Stimulated activated CD4-positive, alpha-beta T cell treated with anti-CD3 and anti-CD28 coated beads, TNF-alpha, amount 100 ng/mL, for 1 hour (primary cell): ENCODE results near the gene TRIM6.
"Not testable (repeated sequence)": the region's sequence is repeated elsewhere in the genome, so short reads cannot be mapped to it uniquely, and the experiment has no call there.

Experiments
- DNase-seq, 3 donors: peaks; one replicate each; pipeline ENCODE4 v3.0.0-alpha.2; 2020; ENCODE audit warnings: low read depth in 3 of 3, low spot score in 1 of 3

The TRIM6 gene, protein sequence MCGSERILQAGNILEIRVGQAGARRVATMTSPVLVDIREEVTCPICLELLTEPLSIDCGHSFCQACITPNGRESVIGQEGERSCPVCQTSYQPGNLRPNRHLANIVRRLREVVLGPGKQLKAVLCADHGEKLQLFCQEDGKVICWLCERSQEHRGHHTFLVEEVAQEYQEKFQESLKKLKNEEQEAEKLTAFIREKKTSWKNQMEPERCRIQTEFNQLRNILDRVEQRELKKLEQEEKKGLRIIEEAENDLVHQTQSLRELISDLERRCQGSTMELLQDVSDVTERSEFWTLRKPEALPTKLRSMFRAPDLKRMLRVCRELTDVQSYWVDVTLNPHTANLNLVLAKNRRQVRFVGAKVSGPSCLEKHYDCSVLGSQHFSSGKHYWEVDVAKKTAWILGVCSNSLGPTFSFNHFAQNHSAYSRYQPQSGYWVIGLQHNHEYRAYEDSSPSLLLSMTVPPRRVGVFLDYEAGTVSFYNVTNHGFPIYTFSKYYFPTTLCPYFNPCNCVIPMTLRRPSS

DNA sequence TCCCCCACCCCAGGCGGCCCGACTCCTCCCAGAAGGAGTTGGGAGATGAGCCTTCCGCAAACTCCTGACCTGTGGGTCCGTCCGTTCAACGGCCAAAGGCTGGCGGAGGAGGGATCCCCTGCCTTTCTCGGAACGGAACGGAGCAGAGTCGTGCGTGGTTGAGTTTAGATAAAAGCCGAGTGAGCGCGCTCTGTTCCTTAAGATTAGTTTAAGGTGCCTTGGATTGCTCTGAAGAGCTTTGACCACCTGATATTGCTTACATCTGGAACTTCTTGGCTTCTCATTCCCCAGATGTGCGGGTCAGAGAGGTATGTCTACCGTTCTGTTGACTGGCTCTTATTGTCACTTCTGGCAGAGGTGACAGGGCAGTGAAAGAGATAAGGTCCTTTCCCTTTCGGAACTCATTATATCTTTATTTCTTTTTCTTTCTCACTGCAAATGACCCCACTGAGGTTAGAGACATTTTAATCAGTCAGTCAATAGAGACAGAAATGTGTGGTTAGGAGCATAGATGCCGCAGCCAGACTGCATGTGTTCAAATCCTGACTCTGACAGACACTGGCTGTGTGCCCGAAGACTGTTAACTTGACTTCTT, at the start of gene TRIM6:
TRIM6 (plus strand) TSS at position 31 of the 595 bp plus-strand sequence; CDS start at position 292, 261 bp downstream.
- DNase-seq: peak in 1 of 3 donors; percentile 2

DNA sequence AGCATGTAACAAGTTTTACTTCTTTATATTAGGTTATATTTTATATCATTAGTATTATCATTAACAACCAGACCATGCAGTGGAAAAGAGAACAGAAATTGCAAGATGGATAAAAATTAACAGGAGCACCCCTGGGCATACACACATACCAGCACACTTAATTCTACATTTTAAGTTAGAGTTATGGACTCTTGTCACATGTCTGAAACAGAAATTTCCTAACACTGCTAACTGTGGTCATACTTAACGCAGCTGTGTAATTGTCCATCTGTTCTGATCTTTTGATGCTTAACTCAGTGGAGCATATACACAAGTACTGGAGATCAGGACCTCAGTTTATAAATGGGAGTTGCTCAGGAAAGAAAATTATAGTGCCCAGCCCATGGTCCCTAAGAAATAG, 48.5 kb upstream of the TRIM6 start:
- no peak for DNase-seq

GRCh38 chr11:5548440-5548839, 48.0 kb upstream of the TRIM6 start, which contains the start of gene OR52H1:
OR52H1 (minus strand) TSS chr11:5548540; CDS start chr11:5545505, 3,035 bp downstream.
- no peak for DNase-seq

GRCh38 chr11:5550440-5551095, 45.9 kb upstream of the TRIM6 start:
- DNase-seq: no peak

DNA sequence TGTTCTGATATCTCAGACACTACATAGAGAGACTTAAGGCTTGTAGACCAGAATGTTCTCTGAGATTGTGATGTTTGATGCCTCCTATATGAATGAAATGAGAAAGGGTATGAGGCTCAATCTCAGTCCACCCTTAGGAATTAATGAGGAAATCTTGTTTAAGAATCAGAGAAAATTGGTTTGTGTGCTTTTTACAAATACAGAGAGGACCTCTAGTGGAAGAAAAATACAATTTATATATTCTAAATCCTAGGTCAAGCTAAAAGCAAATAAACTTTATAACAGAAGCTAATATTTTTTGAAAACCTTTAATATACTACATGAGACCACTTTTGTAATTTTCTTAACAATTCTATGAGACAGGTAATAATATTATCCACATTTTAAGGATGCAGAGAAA, 43.1 kb upstream of the TRIM6 start:
- DNase-seq: no peak

GRCh38 chr11:5556596-5557188, 39.7 kb upstream of the TRIM6 start:
- DNase-seq: no peak

GRCh38 chr11:5557751-5558150, 38.7 kb upstream of the TRIM6 start:
- DNase-seq: no peak

DNA sequence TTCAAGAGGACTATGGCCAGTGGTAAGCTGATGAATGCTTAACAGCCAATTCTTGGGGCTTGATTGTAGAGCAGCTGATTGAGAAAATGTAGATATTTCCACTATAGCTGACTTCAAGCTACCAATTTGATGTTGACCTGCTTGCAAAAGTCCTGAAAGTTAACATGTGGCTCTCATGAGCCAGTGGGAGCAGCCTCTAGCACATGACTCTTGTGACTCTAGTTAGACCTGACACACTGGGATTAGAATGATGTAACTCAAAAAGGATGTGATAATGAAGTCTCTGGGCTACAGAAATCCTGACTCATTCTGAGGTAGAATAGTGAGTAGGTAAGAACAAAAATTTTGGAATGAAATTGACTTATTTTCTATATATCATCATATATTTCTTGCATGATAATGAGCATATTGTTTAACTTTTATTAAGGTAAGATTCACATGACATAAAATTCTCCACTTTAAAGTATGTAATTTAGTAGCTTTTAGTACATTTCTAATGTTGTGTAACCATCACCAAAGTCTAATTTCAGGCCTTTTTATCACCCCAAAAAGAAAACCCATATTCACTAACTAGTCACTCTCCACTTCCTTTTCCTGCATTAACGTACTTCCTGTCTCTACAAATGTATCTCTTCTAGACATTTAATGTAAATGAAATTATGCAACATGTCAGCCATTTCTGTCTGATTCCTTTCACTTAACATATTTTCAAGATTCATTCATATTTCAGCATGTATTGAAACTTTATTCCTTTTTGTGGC, 32.0 kb upstream of the TRIM6 start:
- DNase-seq: no peak

- no peak for DNase-seq
These were observed 21.8 kb upstream of the TRIM6 start for GRCh38 chr11:5574654-5575053.

DNA sequence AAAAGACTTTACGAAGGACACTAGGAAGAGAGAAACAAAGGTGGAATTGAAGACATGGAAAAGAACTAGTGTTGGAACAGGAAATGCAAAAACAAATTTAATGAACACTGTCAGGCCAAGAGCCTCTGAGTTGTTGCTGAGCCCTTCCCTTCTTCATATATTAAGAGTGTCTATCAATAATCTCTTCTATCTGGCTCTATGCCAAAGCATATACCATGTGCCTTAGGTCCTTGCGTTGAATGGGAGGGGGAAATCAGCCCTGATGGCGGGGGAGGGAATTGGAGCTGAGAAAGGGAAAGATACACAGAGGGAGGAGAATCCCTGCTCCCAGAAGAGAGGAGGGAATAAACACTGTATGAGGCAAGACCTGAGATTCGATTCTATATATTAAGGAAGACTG, 21.3 kb upstream of the TRIM6 start:
- no peak for DNase-seq

- DNase-seq: no peak
These were observed 19.3 kb upstream of the TRIM6 start for GRCh38 chr11:5577101-5577500.

DNA sequence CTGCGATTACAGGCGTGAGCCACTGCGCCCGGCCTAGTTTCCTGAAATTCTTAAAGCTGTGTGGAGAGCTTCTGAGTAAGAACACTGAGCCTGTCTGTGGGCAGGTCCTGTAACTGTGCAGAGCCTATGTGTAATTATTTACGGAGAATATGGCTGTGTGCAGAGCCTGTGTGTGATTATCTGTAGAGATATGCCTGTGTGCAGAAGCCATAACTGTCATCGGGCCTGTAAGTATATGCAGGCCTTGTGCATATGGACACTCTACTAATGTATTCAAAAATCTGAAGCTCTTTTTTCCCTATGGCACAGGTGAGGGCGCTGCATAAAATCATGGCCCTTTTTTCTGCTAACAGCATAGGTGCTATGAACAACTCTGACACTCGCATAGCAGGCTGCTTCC, 15.9 kb upstream of the TRIM6 start, which contains the start of gene OR52B6:
OR52B6 (plus strand) TSS at position 301 of the 400 bp plus-strand sequence; CDS start at position 301, 0 bp downstream.
- DNase-seq: no peak

GRCh38 chr11:5581014-5581413, 15.4 kb upstream of the TRIM6 start:
- no peak for DNase-seq

- DNase-seq: not testable (repeated sequence)
These were observed 12.0 kb upstream of the TRIM6 start for GRCh38 chr11:5584458-5584857.

DNA sequence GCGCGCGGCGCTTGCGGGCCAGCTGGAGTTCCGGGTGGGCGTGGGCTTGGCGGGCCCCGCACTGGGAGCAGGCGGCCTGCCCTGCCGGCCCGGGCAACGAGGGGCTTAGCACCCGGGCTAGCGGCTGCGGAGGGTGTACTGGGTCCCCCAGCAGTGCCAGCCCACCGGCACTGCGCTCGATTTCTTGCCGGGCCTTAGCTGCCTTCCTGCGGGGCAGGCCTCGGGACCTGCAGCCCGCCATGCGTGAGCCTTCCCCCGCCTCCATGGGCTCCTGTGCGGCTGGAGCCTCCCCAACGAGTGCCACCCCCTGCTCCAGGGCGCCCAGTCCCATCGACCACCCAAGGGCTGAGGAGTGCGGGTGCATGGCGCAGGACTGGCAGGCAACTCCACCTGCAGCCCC, 6.5 kb upstream of the TRIM6 start:
- DNase-seq: not testable (repeated sequence)

DNA sequence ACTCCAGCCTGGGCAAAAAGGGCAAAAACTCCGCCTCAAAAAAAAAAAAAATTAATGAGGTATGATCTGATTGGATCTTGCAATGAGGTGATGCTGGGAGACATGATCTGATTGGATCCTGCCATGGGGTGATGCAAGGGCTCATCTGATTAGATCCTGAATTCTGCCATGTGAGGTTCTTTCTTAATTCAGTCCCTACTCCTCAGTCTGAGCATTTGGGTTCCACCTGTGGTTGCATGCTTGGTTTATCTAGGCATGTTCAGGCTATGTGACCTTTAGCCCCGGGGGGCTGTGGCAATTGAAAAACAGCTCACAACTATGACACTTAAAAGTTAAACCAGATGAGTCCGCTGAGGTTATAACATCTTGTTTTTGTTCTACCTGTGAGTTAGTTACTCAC, 4.8 kb upstream of the TRIM6 start:
- no peak for DNase-seq

DNA sequence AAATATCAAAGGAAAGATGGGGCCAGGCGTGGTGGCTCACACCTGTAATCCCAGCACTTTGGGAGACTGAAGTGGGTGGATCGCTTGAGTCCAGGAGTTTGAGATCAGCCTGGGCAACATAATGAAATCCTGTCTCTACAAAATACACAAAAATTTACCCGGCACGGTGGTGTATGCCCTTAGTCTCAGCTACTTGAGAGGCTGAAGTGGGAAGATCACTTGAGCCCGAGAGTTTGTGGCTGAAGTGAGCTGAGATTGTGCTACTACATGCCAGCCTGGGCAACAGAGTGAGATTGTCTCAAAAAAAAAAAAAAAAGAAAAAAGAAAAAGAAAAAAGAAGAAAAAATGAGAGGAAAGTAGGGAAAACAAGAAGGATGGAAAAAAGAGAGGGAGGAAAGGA, 3.8 kb upstream of the TRIM6 start:
- no peak for DNase-seq

DNA sequence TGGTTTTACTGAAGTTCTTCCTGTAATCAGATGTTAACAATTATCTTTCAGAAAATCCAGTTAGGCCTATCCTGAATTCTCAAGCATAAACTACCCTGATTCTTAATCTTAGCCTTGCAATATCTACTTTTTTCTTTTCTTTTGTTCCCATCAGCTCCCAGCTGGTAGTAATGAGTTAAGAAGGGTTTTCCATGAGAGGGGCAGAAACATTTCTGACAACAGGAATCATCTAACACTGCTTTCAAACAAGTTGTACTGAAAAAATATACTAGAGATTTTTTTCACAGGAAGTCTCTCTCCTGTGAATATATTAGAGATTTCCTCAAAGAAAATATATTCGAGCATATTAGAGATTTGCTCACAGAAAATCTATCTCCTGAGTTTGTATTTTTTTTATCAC, 3.3 kb upstream of the TRIM6 start:
- no peak for DNase-seq

DNA sequence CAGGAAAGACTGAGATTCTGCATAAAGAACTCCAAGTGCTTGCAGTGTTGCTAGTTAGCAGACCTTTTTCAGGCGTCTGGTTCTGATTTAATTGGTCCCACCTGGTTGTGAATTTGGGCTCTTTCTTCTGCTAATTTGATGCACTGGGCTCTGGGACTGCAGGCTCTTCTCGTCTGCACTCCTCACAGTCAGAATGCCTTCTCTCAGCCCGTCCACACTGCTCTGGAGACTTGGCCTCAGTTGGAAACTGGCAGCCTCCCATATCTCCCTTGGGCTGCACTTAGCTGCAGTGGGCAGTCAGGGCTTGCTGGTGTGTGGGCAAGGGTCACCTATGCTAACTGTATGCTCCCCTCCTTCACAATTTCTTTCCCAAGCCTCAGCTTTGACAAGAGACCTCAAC, 1.5 kb downstream of the TRIM6 start:
- DNase-seq: no peak

DNA sequence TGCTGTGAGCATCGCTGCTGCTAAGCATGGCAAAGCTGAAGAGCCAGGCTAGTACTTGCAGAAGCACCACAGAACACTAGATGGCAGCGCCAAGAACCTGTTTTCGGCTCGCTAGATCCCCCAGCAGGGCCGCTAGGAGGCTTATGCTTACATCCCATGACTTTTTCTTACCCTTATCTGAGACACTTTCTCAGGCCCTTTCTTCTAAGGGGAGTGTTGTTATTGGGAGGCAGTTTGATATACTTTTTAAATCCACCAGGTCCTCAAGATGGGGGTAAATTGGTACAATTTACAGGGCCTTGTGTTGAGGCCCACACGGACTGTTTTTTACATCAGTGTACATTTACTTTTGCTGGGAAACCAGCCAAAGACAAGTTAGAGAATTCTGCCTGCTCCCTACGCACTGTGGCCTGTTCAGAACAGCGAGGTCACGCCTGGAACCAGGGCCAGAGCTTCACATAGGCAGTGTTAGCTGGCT, 4.0 kb downstream of the TRIM6 start:
- peak in 2 of 3 donors; percentile 14 to 22 for DNase-seq
